Measurements from ENCODE around the gene COL5A3. TPM values are rescaled to one million over a fixed set of nuclear protein-coding genes. Genes with fewer than 3 reads are reported as not detected.

Gene COL5A3
- total and polyA plus RNA-seq, 2 experiments from 2014 or later, result 1.0 to 1.2 TPM

DNA sequence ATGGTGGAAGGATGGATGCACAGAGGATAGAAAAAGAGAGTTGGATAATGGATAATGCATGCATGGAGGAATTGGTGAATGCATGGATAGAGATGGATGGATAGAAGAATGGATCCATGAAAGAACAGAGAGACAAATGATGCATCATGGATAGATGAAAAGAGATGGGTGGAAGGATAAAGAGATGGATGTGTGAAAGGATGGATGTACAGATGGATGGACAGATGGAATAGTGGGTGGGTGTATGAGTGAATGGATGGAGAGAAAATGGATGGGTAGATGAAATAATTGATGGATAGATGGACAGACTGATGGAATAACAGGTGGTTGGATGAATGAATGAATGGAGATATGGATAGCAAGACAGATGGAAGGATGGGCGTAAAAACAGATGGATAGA lies 99.7 kb downstream of the COL5A3 start:
- Mint-ChIP-seq H3K4me1 (peaks cover 10% of the 10 kb centered on the region), H3K36me3 (ENCODE audit: low read depth) (peaks cover 8% of the 10 kb centered on the region), H3K9me3 (no peaks in the 10 kb centered on the region; the same call in 2 of the 3 replicates), H3K27ac (no peak overlapping the region), H3K4me3 (no peak overlapping the region), H3K27me3 (ENCODE audit: insufficient read depth, low read depth, poor library complexity) (peaks cover 9% of the 10 kb centered on the region)
- Histone ChIP-seq H3K9me2 (ENCODE audit: insufficient read depth) (no peaks in the 10 kb centered on the region), H3K4me1 (ENCODE audit: insufficient read depth) (peaks cover 15% of the 10 kb centered on the region), H3K36me3 (ENCODE audit: insufficient read depth) (no peaks in the 10 kb centered on the region), H3K79me2 (replicated peaks; ENCODE audit: insufficient read depth) (peaks cover 60% of the 10 kb centered on the region), H3K27me3 (ENCODE audit: insufficient read depth) (peaks cover 8% of the 10 kb centered on the region; the same call in 1 of the 2 replicates), H3K4me2 (no peak overlapping the region), H3K27ac (ENCODE audit: low read depth) (no peak overlapping the region), H3F3A (replicated peaks; ENCODE audit: low read depth) (0 out of 2 replicates have a peak, but pooled peaks cover 4% of the 10 kb centered on the region), H2AFZ (no peak overlapping the region), H4K20me1 (replicated peaks; ENCODE audit: insufficient read depth) (peaks cover 38% of the 10 kb centered on the region), H3K4me3 (no peak overlapping the region)
- ATAC-seq (no peak), DNase-seq (ENCODE audit: low spot score) (no peak)
- TF ChIP-seq ZNF462 (CRISPR knock-in tag; IDR thresholded peaks at IDR 0.05) (no peak), POLR2AphosphoS5 (IDR thresholded peaks at IDR 0.05; ENCODE audit: low read depth) (no peak), ETS1 (IDR thresholded peaks at IDR 0.05) (no peak), EZH2 (IDR thresholded peaks at IDR 0.05; ENCODE audit: low read depth, unreplicated experiment) (no peak), EZH2phosphoT487 (IDR thresholded peaks at IDR 0.05; ENCODE audit: unreplicated experiment) (no peak), CREB1 (CRISPR knock-in tag; IDR thresholded peaks at IDR 0.05; ENCODE audit: low read depth) (no peak), CTCF (conservative IDR thresholded peaks at IDR 0.05; ENCODE audit: low read depth in 2 of 2) (no peak), NANOG (IDR thresholded peaks at IDR 0.05; ENCODE audit: borderline replicate concordance) (no peak), STAT1 (IDR thresholded peaks at IDR 0.05; ENCODE audit: unreplicated experiment) (no peak), ZNF331 (CRISPR knock-in tag; IDR thresholded peaks at IDR 0.05; ENCODE audit: low read depth) (no peak), JUNB (IDR thresholded peaks at IDR 0.05; ENCODE audit: unreplicated experiment) (no peak), ZNF114 (CRISPR knock-in tag; IDR thresholded peaks at IDR 0.05) (no peak)
- TF ChIP-seq, protein P1, sequence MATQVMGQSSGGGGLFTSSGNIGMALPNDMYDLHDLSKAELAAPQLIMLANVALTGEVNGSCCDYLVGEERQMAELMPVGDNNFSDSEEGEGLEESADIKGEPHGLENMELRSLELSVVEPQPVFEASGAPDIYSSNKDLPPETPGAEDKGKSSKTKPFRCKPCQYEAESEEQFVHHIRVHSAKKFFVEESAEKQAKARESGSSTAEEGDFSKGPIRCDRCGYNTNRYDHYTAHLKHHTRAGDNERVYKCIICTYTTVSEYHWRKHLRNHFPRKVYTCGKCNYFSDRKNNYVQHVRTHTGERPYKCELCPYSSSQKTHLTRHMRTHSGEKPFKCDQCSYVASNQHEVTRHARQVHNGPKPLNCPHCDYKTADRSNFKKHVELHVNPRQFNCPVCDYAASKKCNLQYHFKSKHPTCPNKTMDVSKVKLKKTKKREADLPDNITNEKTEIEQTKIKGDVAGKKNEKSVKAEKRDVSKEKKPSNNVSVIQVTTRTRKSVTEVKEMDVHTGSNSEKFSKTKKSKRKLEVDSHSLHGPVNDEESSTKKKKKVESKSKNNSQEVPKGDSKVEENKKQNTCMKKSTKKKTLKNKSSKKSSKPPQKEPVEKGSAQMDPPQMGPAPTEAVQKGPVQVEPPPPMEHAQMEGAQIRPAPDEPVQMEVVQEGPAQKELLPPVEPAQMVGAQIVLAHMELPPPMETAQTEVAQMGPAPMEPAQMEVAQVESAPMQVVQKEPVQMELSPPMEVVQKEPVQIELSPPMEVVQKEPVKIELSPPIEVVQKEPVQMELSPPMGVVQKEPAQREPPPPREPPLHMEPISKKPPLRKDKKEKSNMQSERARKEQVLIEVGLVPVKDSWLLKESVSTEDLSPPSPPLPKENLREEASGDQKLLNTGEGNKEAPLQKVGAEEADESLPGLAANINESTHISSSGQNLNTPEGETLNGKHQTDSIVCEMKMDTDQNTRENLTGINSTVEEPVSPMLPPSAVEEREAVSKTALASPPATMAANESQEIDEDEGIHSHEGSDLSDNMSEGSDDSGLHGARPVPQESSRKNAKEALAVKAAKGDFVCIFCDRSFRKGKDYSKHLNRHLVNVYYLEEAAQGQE (IDR thresholded peaks at IDR 0.05; ENCODE audit: unreplicated experiment), result no peak
